Measurements from ENCODE around the gene LDLRAD1. TPM values are rescaled to one million over a fixed set of nuclear protein-coding genes. Genes with fewer than 3 reads are reported as not detected.
A peak's percentile ranks its signal among the peaks of the same experiment; 100 is the strongest.

LDLRAD1 gene
- total and polyA plus RNA-seq, 10 of the 15 experiments (the other 5 are each of a cell fraction or from before 2014, with no cell fraction given): not detected

DNA sequence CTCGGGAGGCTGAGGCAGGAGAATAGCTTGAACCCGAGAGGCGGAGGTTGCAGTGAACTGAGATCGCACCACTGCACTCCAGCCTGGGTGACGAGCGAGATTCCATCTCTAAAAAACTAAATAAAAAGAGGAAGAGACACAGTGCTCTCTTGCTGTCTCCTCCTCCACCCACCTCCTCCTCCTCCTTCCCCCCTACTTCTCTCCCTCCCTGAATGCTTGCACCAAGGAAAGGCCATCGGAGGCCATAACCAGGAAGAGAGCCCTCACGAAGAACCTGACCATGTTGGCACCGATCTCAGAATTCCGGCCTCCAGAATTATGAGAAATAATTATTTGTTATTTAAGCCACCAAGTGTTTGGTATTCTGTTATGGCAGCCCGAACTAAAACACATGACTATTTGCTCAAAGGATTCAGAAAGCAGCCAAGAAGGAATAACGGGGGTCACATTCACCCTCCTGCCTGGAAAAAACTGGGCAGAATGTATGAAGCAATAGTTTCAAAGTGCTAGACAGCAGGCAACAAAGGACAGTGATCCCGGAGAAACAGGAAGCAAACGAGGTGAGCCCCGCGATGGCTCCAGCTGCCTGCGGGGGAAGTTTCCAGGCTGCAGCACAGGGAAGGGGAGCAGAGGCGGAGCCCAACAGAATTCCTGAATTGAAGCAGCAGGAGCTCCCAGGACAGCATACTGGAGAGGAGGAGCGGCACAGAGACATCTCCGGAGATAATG is 35.8 kb downstream of the LDLRAD1 start (continued):
- TF ChIP-seq JUNB (IDR thresholded peaks at IDR 0.05): no peak
- no peak for TF ChIP-seq SIX5 (IDR thresholded peaks at IDR 0.05; ENCODE audit: low read depth, low read length, severe bottlenecking)

- FAIRE-seq (no peak), DNase-seq (ENCODE audit: low read depth, low spot score) (no peak), ATAC-seq (no peak)
- H3K79me2 ChIP-seq (ENCODE audit: control insufficient read depth, insufficient read depth, low read length): no peaks in the 10 kb centered on the region
- H3K4me3 ChIP-seq: no peak overlapping the region
- 77% methylated on average over 6 of the region's 6 CpGs for WGBS (ENCODE audit: insufficient coverage, insufficient replicate concordance, low lambda C conversion rate, missing lambda C conversion rate)
- no peak for TF ChIP-seq NFXL1 (IDR thresholded peaks at IDR 0.05; ENCODE audit: borderline replicate concordance)
- no peak for TF ChIP-seq SIN3A (IDR thresholded peaks at IDR 0.05; ENCODE audit: low read depth, low read length)
- ChIA-PET POLR2A (no interaction called here), SMC1A (ENCODE audit: uncharacterized antibody, unreplicated experiment) (no interaction called here), CTCF (no interaction called here), RAD21 (ENCODE audit: unreplicated experiment) (no interaction called here)
- no peak overlapping the region for H3K9ac ChIP-seq (ENCODE audit: control insufficient read depth, insufficient read depth, low read length)
- H4K20me1 ChIP-seq (ENCODE audit: control insufficient read depth, insufficient read depth): no peaks in the 10 kb centered on the region
- BruUV-seq (replicated peaks): no TSS peak
- H3K27me3 ChIP-seq (replicated peaks in 1 of 2; ENCODE audit: control insufficient read depth in 2 of 2, insufficient read depth in 2 of 2, low read length in 1 of 2): no peaks in the 10 kb centered on the region
- no peaks in the 10 kb centered on the region for H3K4me1 ChIP-seq (ENCODE audit: control insufficient read depth, insufficient read depth, low read length)
- no peaks in the 10 kb centered on the region for H3K36me3 ChIP-seq (ENCODE audit: control insufficient read depth in 2 of 2, insufficient read depth in 2 of 2, low read length in 1 of 2)
- intact Hi-C loops (cut with micrococcal nuclease; ENCODE audit: unreplicated experiment): no loop called here
- no peak overlapping the region for H3K27ac ChIP-seq (ENCODE audit: control insufficient read depth, insufficient read depth)
- in situ Hi-C loops (cut with MboI): no loop called here
- H3K9me3 ChIP-seq (replicated peaks; ENCODE audit: control insufficient read depth, insufficient read depth, low read length): no peaks in the 10 kb centered on the region
- H3K4me2 ChIP-seq (ENCODE audit: control insufficient read depth, insufficient read depth): no peak overlapping the region
- H2AFZ ChIP-seq (ENCODE audit: control insufficient read depth, low read depth, low read length): no peak overlapping the region
Measured at GRCh38 chr1:53981220-53981619, 36.8 kb downstream of the LDLRAD1 start.

- ATAC-seq (peak; percentile 66), FAIRE-seq (no peak), DNase-seq (ENCODE audit: low read depth, low spot score) (no peak)
- no peak overlapping the region for H3K4me2 ChIP-seq (ENCODE audit: control insufficient read depth, insufficient read depth)
- CTCF ChIA-PET: interaction anchor here (1.0 to 1.5 kb wide), 2 partner anchors 11 to 116 kb away, joined by 3 to 4 read pairs; no protein-coding TSS in a partner anchor
- H3K9me3 ChIP-seq (replicated peaks; ENCODE audit: control insufficient read depth, insufficient read depth, low read length): no peaks in the 10 kb centered on the region
- H3K4me3 ChIP-seq: no peak overlapping the region
- whole genome bisulfite sequencing (ENCODE audit: insufficient coverage, insufficient replicate concordance, low lambda C conversion rate, missing lambda C conversion rate): 67% methylated on average over 13 of the region's 13 CpGs
- no TSS peak for BruUV-seq (replicated peaks)
- no peaks in the 10 kb centered on the region for H4K20me1 ChIP-seq (ENCODE audit: control insufficient read depth, insufficient read depth)
- no peaks in the 10 kb centered on the region for H3K4me1 ChIP-seq (ENCODE audit: control insufficient read depth, insufficient read depth, low read length)
- POLR2A ChIA-PET: no interaction called here
- no peak overlapping the region for H2AFZ ChIP-seq (ENCODE audit: control insufficient read depth, low read depth, low read length)
- H3K36me3 ChIP-seq (ENCODE audit: control insufficient read depth in 2 of 2, insufficient read depth in 2 of 2, low read length in 1 of 2): no peaks in the 10 kb centered on the region
- RAD21 ChIA-PET (ENCODE audit: unreplicated experiment): no interaction called here
- no peak overlapping the region for H3K27ac ChIP-seq (ENCODE audit: control insufficient read depth, insufficient read depth)
- H3K79me2 ChIP-seq (ENCODE audit: control insufficient read depth, insufficient read depth, low read length): no peaks in the 10 kb centered on the region
- in situ Hi-C loops (cut with MboI) (no loop called here), intact Hi-C loops (cut with micrococcal nuclease; ENCODE audit: unreplicated experiment) (no loop called here)
- H3K9ac ChIP-seq (ENCODE audit: control insufficient read depth, insufficient read depth, low read length): no peak overlapping the region
- SMC1A ChIA-PET (ENCODE audit: uncharacterized antibody, unreplicated experiment): interaction anchor here (0.6 kb wide), 1 partner anchor 1038 kb away, joined by 4 read pairs; no protein-coding TSS in a partner anchor
- TF ChIP-seq HCFC1 (IDR thresholded peaks at IDR 0.05; ENCODE audit: low read length): no peak
- TF ChIP-seq CTCF (IDR thresholded peaks at IDR 0.05 in 2 of 3, conservative IDR thresholded peaks at IDR 0.05 in 1 of 3; ENCODE audit: control insufficient read depth in 2 of 3, extremely low read depth in 1 of 3, insufficient read depth in 1 of 3, low read depth in 3 of 3, low read length in 3 of 3): peak; percentile 23 to 35 (median 29); a peak in 4 of 6 replicates
- no peaks in the 10 kb centered on the region for H3K27me3 ChIP-seq (replicated peaks in 1 of 2; ENCODE audit: control insufficient read depth in 2 of 2, insufficient read depth in 2 of 2, low read length in 1 of 2)
Measured at GRCh38 chr1:53979712-53980450, 38.1 kb downstream of the LDLRAD1 start.
